Gastroesophageal sphincter (tissue), 4 donors: ENCODE measurements around the gene CCDC93. TPM values are rescaled to one million over a fixed set of nuclear protein-coding genes. Genes with fewer than 3 reads are reported as not detected.

Experiments
- ATAC-seq: fragments of 150-250 bp; one replicate; pipeline ENCODE4 v1.9.1; 2016; ENCODE audit warnings: mild to moderate bottlenecking, moderate library complexity
- H3K27ac ChIP-seq, 4 donors: fragments of 200-600 bp; sonication (generic) in 3 of 4; 1 replicate in 3 of 4; 2 replicates in 1 of 4; pipeline ENCODE4 v1.5.1; 2016 to 2019
- H3K27me3 ChIP-seq: fragments of 200-600 bp; sonication (generic); one replicate; pipeline ENCODE4 v1.5.1; 2019
- H3K36me3 ChIP-seq, 2 donors: fragments of 200-600 bp; sonication (generic); one replicate each; pipeline ENCODE4 v1.5.1; 2019; ENCODE audit warnings: control low read depth in 1 of 2
- H3K4me1 ChIP-seq, 3 donors: fragments of 200-600 bp; sonication (generic); 1 replicate in 2 of 3; 2 replicates in 1 of 3; pipeline ENCODE4 v1.5.1; 2016 to 2019; ENCODE audit warnings: control low read depth in 2 of 3
- H3K4me3 ChIP-seq, 2 donors: fragments of 200-600 bp; sonication (generic); one replicate each; pipeline ENCODE4 v1.5.1; 2019; ENCODE audit warnings: mild to moderate bottlenecking in 1 of 2, moderate library complexity in 1 of 2
- H3K9me3 ChIP-seq, 3 donors: fragments of 200-600 bp; sonication (generic); one replicate each; pipeline ENCODE4 v1.5.1; 2017 to 2019; ENCODE audit warnings: control low read depth in 2 of 3
- CTCF ChIP-seq, 4 experiments: fragments of 200-600 bp in 2 of 4; fragments of 450-650 bp in 2 of 4; sonication (generic) in 1 of 4; IDR thresholded peaks; one replicate each; pipeline ENCODE4 v1.5.1; 2017 to 2019; ENCODE audit warnings: antibody characterized with exemption in 4 of 4, mild to moderate bottlenecking in 2 of 4, moderate library complexity in 2 of 4
- EP300 ChIP-seq: sonication (generic); formaldehyde crosslinking; IDR thresholded peaks from one replicate; pipeline ENCODE4 v1.6.1; 2017; ENCODE audit warnings: antibody characterized with exemption, mild to moderate bottlenecking
- POLR2A ChIP-seq, 2 donors: fragments of 450-650 bp; IDR thresholded peaks; one replicate each; pipeline ENCODE4 v1.6.1; 2017; ENCODE audit warnings: antibody characterized with exemption in 2 of 2, mild to moderate bottlenecking in 2 of 2, moderate library complexity in 1 of 2
- POLR2AphosphoS5 ChIP-seq: sonication (generic); formaldehyde crosslinking; IDR thresholded peaks from one replicate; pipeline ENCODE4 v1.6.1; 2017; ENCODE audit warnings: antibody characterized with exemption
- WGBS, 2 donors: methylation state at CpG; one replicate each; pipeline ENCODE4 v1.1.5; 2018; ENCODE audit warnings: low coverage in 1 of 2; 5-methylcytosine and 5-hydroxymethylcytosine counted together
- total RNA-seq, 4 donors: library from RNA; depleted of rRNA; stranded (reverse); fragments of >200 nt; gene quantifications; one replicate each; pipeline ENCODE4 v1.1.0, GENCODE V29; 2016

CCDC93 gene
- total RNA-seq, 4 donors from 2014 or later: 13.2 to 18.8 (median 16.1) TPM

GRCh38 chr2:118059919-118060478 is 46.1 kb upstream of the CCDC93 start:
- Histone ChIP-seq H3K36me3 (no peaks in the 10 kb centered on the region), H3K27ac (no peak overlapping the region), H3K9me3 (no peaks in the 10 kb centered on the region), H3K4me3 (no peak overlapping the region), H3K4me1 (no peaks in the 10 kb centered on the region), H3K27me3 (peaks cover 62% of the 10 kb centered on the region)
- 73% methylated on average over 3 of the region's 4 CpGs for WGBS, 2 donors
- no peak for TF ChIP-seq CTCF (IDR thresholded peaks at IDR 0.05)
- no peak for TF ChIP-seq POLR2A (IDR thresholded peaks at IDR 0.05)
- no peak for TF ChIP-seq POLR2AphosphoS5
- no peak for TF ChIP-seq EP300
- no peak for ATAC-seq

- Histone ChIP-seq H3K4me1 (no peaks in the 10 kb centered on the region), H3K27ac (no peak overlapping the region), H3K36me3 (no peaks in the 10 kb centered on the region), H3K27me3 (peaks cover 62% of the 10 kb centered on the region), H3K9me3 (no peaks in the 10 kb centered on the region), H3K4me3 (no peak overlapping the region)
- WGBS, 2 donors: 71 to 79% methylated on average over 3 of the region's 3 CpGs
- ATAC-seq: no peak
- TF ChIP-seq POLR2A (IDR thresholded peaks at IDR 0.05): no peak
- TF ChIP-seq POLR2AphosphoS5: no peak
- no peak for TF ChIP-seq CTCF (IDR thresholded peaks at IDR 0.05)
- TF ChIP-seq EP300: no peak
These were observed 45.1 kb upstream of the CCDC93 start for GRCh38 chr2:118058951-118059350.

GRCh38 chr2:118056801-118057200 is 42.9 kb upstream of the CCDC93 start:
- TF ChIP-seq POLR2AphosphoS5 (no peak), CTCF (IDR thresholded peaks at IDR 0.05) (no peak), POLR2A (IDR thresholded peaks at IDR 0.05) (no peak), EP300 (no peak)
- H3K36me3 ChIP-seq: no peaks in the 10 kb centered on the region
- H3K4me3 ChIP-seq: no peak overlapping the region
- no peaks in the 10 kb centered on the region for H3K9me3 ChIP-seq
- no peaks in the 10 kb centered on the region for H3K4me1 ChIP-seq
- no peak overlapping the region for H3K27ac ChIP-seq
- peaks cover 61% of the 10 kb centered on the region for H3K27me3 ChIP-seq
- ATAC-seq: no peak
- WGBS, 2 donors: 88 to 100% methylated on average over 3 of the region's 3 CpGs

- TF ChIP-seq POLR2AphosphoS5: no peak
- TF ChIP-seq EP300: no peak
- no peak for TF ChIP-seq CTCF (IDR thresholded peaks at IDR 0.05)
- TF ChIP-seq POLR2A (IDR thresholded peaks at IDR 0.05): no peak
- ATAC-seq: peak; percentile 46
- WGBS, 2 donors: 31 to 70% methylated on average over 1 to 2 of the region's 3 CpGs
- Histone ChIP-seq H3K27ac (no peak overlapping the region), H3K36me3 (no peaks in the 10 kb centered on the region), H3K9me3 (no peaks in the 10 kb centered on the region), H3K4me1 (no peaks in the 10 kb centered on the region), H3K4me3 (no peak overlapping the region), H3K27me3 (peaks cover 59% of the 10 kb centered on the region)
These were observed 42.3 kb upstream of the CCDC93 start for GRCh38 chr2:118056165-118056534.

GRCh38 chr2:118055512-118056164 is 41.8 kb upstream of the CCDC93 start:
- 50 to 56% methylated on average over 5 to 7 of the region's 10 CpGs for WGBS, 2 donors
- Histone ChIP-seq H3K4me1 (no peaks in the 10 kb centered on the region), H3K9me3 (no peaks in the 10 kb centered on the region), H3K4me3 (no peak overlapping the region), H3K27me3 (peaks cover 56% of the 10 kb centered on the region), H3K27ac (no peak overlapping the region), H3K36me3 (no peaks in the 10 kb centered on the region)
- no peak for ATAC-seq
- no peak for TF ChIP-seq CTCF (IDR thresholded peaks at IDR 0.05)
- TF ChIP-seq POLR2AphosphoS5: no peak
- TF ChIP-seq EP300: no peak
- no peak for TF ChIP-seq POLR2A (IDR thresholded peaks at IDR 0.05)
